ENCODE data around the gene RASSF6. TPM values are rescaled to one million over a fixed set of nuclear protein-coding genes. Genes with fewer than 3 reads are reported as not detected.

RASSF6 gene
- polyA plus RNA-seq, 1 of the 3 experiments (the other 2 are of a cell fraction), result not detected

- no peaks in the 10 kb centered on the region for H3K4me1 ChIP-seq (ENCODE audit: control insufficient read depth in 1 of 2, insufficient read depth in 2 of 2, low read depth in 1 of 2, low read length in 1 of 2)
- H3K27ac ChIP-seq (ENCODE audit: low read depth in 2 of 2, low read length in 1 of 2), result no peak overlapping the region
- H3K27me3 ChIP-seq (ENCODE audit: insufficient read depth), result peaks cover 48% of the 10 kb centered on the region; the same call in 1 of the 2 replicates
- DNase-seq, result no peak
- no peaks in the 10 kb centered on the region for H3K9me2 ChIP-seq
- H3K79me2 ChIP-seq (ENCODE audit: insufficient read depth), result no peaks in the 10 kb centered on the region
- H3K9me3 ChIP-seq, result no peaks in the 10 kb centered on the region
- TF ChIP-seq ELF1 (IDR thresholded peaks at IDR 0.05) (no peak), TCF12 (IDR thresholded peaks at IDR 0.05) (no peak), SMC3 (IDR thresholded peaks at IDR 0.05; ENCODE audit: low read depth, low read length) (no peak), USF1 (IDR thresholded peaks at IDR 0.05; ENCODE audit: borderline replicate concordance, low read depth) (no peak), USF2 (IDR thresholded peaks at IDR 0.05; ENCODE audit: borderline replicate concordance, low read depth, low read length) (no peak), SIN3A (IDR thresholded peaks at IDR 0.05; ENCODE audit: borderline replicate concordance, low read depth, low read length) (no peak), RXRA (IDR thresholded peaks at IDR 0.05; ENCODE audit: borderline replicate concordance, low read depth) (no peak), EZH2phosphoT487 (IDR thresholded peaks at IDR 0.05; ENCODE audit: borderline replicate concordance, low read depth) (no peak), ZBTB33 (IDR thresholded peaks at IDR 0.05; ENCODE audit: borderline replicate concordance, low read depth) (no peak), NRF1 (IDR thresholded peaks at IDR 0.05; ENCODE audit: low read depth, low read length) (no peak), JUND (IDR thresholded peaks at IDR 0.05) (no peak), POLR2AphosphoS5 (IDR thresholded peaks at IDR 0.05; ENCODE audit: low read depth, low read length) (no peak), FOXM1 (IDR thresholded peaks at IDR 0.05; ENCODE audit: low read depth) (no peak), YY1 (IDR thresholded peaks at IDR 0.05; ENCODE audit: low read depth) (no peak), MXI1 (IDR thresholded peaks at IDR 0.05; ENCODE audit: low read depth, low read length) (no peak), TEAD4 (IDR thresholded peaks at IDR 0.05; ENCODE audit: borderline replicate concordance, insufficient read depth) (no peak)
- no peaks in the 10 kb centered on the region for H4K20me1 ChIP-seq (ENCODE audit: insufficient read depth)
- no peak overlapping the region for H3K9ac ChIP-seq
- H3K4me3 ChIP-seq (ENCODE audit: low read depth in 2 of 2, low read length in 1 of 2), result no peak overlapping the region
- no peak overlapping the region for H3K4me2 ChIP-seq
- no peak overlapping the region for H2AFZ ChIP-seq (ENCODE audit: low read depth)
- H3K36me3 ChIP-seq (replicated peaks in 1 of 2; ENCODE audit: control insufficient read depth in 1 of 2, insufficient read depth in 2 of 2, low read length in 1 of 2), result no peaks in the 10 kb centered on the region
- ChIA-PET CTCF (no interaction called here), POLR2A (no interaction called here)
- WGBS (ENCODE audit: low lambda C conversion rate), result 12% methylated on average over 3 of the region's 3 CpGs
- H3F3A ChIP-seq (replicated peaks; ENCODE audit: insufficient read depth), result no peaks in the 10 kb centered on the region
Measured at GRCh38 chr4:73650250-73650649, 30.0 kb upstream of the RASSF6 start.

GRCh38 chr4:73648478-73648877, 28.2 kb upstream of the RASSF6 start:
- Histone ChIP-seq H3K4me2 (no peak overlapping the region), H3K27ac (ENCODE audit: low read depth in 2 of 2, low read length in 1 of 2) (no peak overlapping the region), H3K4me3 (ENCODE audit: low read depth in 2 of 2, low read length in 1 of 2) (no peak overlapping the region), H3K9ac (no peak overlapping the region), H3K36me3 (replicated peaks in 1 of 2; ENCODE audit: control insufficient read depth in 1 of 2, insufficient read depth in 2 of 2, low read length in 1 of 2) (no peaks in the 10 kb centered on the region), H3K9me2 (no peaks in the 10 kb centered on the region), H3K4me1 (ENCODE audit: control insufficient read depth in 1 of 2, insufficient read depth in 2 of 2, low read depth in 1 of 2, low read length in 1 of 2) (no peaks in the 10 kb centered on the region), H2AFZ (ENCODE audit: low read depth) (no peak overlapping the region), H3F3A (replicated peaks; ENCODE audit: insufficient read depth) (no peaks in the 10 kb centered on the region), H3K9me3 (no peaks in the 10 kb centered on the region), H3K27me3 (ENCODE audit: insufficient read depth) (peaks cover 48% of the 10 kb centered on the region; the same call in 1 of the 2 replicates), H3K79me2 (ENCODE audit: insufficient read depth) (no peaks in the 10 kb centered on the region), H4K20me1 (ENCODE audit: insufficient read depth) (no peaks in the 10 kb centered on the region)
- 13% methylated on average over 3 of the region's 3 CpGs for WGBS (ENCODE audit: low lambda C conversion rate)
- CTCF ChIA-PET, result interaction anchor here (0.6 kb wide), 1 partner anchor 75 kb away, joined by 4 read pairs; no protein-coding TSS in a partner anchor
- no peak for DNase-seq
- TF ChIP-seq USF2 (IDR thresholded peaks at IDR 0.05; ENCODE audit: borderline replicate concordance, low read depth, low read length) (no peak), GABPA (IDR thresholded peaks at IDR 0.05; ENCODE audit: low read depth) (no peak), RXRA (IDR thresholded peaks at IDR 0.05; ENCODE audit: borderline replicate concordance, low read depth) (no peak), YY1 (IDR thresholded peaks at IDR 0.05; ENCODE audit: low read depth) (no peak), TEAD4 (IDR thresholded peaks at IDR 0.05; ENCODE audit: borderline replicate concordance, insufficient read depth) (no peak), MXI1 (IDR thresholded peaks at IDR 0.05; ENCODE audit: low read depth, low read length) (no peak)
- POLR2A ChIA-PET, result no interaction called here
